Body of pancreas (tissue), 4 donors: ENCODE measurements around the gene ZNF488.

Source experiments
- CTCF ChIP-seq, 7 experiments: fragments of 450-650 bp in 4 of 7; fragments of 200-600 bp in 3 of 7; sonication (generic) in 3 of 7; IDR thresholded peaks; one replicate each; pipeline ENCODE4 v1.5.1; 2016 to 2019; ENCODE audit warnings: antibody characterized with exemption in 7 of 7
- POLR2A ChIP-seq, 3 donors: fragments of 450-650 bp; IDR thresholded peaks; one replicate each; pipeline ENCODE4 v1.6.1; 2016; ENCODE audit warnings: antibody characterized with exemption in 3 of 3, mild to moderate bottlenecking in 2 of 3

- no peak for TF ChIP-seq CTCF (IDR thresholded peaks at IDR 0.05)
- no peak for TF ChIP-seq POLR2A (IDR thresholded peaks at IDR 0.05)
Observed at GRCh38 chr10:47418966-47419365, 34.9 kb upstream of the ZNF488 start.
